Subcutaneous adipose tissue (tissue), 4 donors: ENCODE results near the gene DNASE2. TPM values are rescaled to one million over a fixed set of nuclear protein-coding genes. Genes with fewer than 3 reads are reported as not detected.

Source experiments
- total RNA-seq, 4 donors: library from RNA; depleted of rRNA; stranded (reverse); fragments of >200 nt; gene quantifications; one replicate each; pipeline ENCODE4 v1.1.0, GENCODE V29; 2016
- TF ChIP-seq, protein P1 (sequence below): fragments of 450-650 bp; IDR thresholded peaks from one replicate; pipeline ENCODE4 v1.5.1; 2016; ENCODE audit warnings: low read depth, mild to moderate bottlenecking, control low read depth, antibody characterized with exemption, moderate library complexity

DNASE2 gene
- total RNA-seq, 4 donors from 2014 or later = 24.9 to 74.8 (median 48.2) TPM

DNA sequence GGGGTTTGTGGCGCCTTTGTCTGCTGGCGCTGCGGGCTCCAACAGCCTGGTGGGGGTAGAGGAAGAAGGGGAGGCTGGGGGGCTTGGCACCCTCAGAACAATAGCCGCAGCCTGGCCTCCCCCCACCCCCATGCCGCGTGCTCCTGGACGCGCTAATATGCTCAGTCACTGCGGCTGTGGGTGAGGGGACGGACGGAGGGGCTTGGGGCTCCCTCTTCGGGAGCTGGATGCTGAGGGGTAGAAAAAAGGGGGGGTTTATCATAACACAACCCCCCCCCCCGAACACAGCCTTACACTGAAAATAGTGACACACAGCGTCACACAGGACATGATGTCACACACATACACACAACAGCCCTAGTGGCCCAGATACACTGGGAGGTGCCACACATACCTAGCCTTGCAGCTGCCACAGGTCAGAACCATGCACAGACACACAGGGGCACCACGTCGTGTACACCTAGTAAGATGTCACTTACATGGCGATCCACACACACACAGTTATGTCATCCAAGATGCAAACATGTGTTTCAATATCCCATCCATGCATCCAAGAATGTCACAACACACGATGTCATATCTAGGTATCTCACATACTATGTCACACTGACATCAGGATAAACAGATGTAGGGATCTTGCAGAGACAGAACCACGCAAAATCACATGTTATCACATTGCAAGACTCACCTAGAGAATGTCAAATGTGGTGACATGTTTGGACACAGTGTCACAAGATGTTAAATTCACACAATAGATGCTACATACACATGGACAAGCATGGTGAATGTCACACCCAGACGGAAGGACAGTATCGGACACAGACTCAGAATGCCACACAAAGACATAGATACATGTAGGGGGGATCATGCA is 42.1 kb downstream of the DNASE2 start:
- TF ChIP-seq, protein P1, sequence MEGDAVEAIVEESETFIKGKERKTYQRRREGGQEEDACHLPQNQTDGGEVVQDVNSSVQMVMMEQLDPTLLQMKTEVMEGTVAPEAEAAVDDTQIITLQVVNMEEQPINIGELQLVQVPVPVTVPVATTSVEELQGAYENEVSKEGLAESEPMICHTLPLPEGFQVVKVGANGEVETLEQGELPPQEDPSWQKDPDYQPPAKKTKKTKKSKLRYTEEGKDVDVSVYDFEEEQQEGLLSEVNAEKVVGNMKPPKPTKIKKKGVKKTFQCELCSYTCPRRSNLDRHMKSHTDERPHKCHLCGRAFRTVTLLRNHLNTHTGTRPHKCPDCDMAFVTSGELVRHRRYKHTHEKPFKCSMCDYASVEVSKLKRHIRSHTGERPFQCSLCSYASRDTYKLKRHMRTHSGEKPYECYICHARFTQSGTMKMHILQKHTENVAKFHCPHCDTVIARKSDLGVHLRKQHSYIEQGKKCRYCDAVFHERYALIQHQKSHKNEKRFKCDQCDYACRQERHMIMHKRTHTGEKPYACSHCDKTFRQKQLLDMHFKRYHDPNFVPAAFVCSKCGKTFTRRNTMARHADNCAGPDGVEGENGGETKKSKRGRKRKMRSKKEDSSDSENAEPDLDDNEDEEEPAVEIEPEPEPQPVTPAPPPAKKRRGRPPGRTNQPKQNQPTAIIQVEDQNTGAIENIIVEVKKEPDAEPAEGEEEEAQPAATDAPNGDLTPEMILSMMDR = no peak

DNA sequence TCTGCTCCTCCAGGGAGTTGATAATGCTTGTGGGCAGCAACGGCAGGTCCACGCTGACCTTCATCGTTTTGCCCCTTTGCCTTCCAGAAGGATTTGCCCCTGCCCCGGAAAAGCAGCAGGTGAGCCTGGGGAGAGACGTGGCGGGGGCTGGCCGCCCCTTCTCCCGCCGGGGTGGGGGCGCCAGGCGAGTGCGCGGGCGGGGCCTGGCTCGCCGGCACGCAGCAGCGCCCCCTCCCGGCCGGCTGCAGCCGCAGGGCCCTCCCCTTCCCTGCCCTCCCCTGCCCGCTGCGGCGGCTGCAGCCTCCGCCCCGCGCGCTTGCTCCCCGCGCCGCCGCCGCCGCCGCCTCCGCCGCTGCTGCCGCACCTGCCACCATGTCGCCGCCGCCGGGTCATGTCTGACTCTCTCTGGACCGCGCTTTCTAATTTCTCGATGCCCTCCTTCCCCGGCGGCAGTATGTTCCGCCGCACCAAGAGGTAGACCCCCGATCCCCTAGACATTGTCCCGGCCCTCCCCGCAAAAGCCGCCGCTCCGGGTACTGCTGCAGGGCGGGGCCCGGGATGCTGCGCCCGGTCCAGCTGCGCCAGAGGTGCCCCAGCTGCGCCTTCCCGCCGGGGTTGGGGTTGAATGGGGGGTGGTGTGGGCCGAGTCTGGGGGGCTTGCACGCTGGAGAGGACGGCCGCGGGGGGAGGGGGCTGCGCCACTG is 42.9 kb downstream of the DNASE2 start, which contains the start of gene MAST1:
MAST1 (plus strand) TSS at position 334 of the 704 bp plus-strand sequence; CDS start at position 392, 58 bp downstream.
- TF ChIP-seq, protein P1 = no peak

DNA sequence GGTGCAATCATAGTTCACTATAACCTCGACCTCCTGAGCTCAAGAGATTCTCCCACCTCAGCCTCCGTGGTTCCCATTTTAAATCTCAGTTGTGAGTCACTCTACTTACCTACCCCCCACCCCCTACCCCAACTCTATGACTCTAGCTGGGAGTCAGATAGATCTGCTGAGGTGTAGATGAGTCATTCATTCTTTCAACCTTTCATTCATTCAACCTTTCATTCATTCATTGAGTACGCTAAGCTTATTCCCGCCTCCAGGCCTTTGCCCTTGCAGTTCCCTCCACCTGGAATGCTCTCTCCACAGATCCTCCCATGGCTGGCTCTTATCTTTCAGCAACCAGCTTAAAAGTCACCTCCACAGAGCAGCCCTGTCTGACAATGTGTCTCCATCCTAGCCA is 44.0 kb downstream of the DNASE2 start:
- TF ChIP-seq, protein P1 = no peak

DNA sequence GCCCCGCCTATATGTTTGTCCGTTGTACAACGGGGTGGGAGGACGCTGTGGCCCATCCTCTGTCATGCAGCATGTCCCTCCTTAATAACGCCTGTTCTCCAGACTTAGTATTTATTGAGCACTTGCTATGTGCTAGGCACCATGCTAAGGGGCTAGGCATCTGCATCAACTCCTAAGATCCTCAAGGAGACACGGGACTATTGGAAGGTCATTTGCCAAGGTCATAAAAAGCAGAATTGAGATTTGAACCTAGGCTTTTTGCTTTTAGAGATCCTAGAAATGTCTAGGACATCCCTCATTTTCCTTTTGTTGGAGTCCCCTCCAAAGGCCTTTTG is 44.8 kb downstream of the DNASE2 start:
- TF ChIP-seq, protein P1 = no peak

DNA sequence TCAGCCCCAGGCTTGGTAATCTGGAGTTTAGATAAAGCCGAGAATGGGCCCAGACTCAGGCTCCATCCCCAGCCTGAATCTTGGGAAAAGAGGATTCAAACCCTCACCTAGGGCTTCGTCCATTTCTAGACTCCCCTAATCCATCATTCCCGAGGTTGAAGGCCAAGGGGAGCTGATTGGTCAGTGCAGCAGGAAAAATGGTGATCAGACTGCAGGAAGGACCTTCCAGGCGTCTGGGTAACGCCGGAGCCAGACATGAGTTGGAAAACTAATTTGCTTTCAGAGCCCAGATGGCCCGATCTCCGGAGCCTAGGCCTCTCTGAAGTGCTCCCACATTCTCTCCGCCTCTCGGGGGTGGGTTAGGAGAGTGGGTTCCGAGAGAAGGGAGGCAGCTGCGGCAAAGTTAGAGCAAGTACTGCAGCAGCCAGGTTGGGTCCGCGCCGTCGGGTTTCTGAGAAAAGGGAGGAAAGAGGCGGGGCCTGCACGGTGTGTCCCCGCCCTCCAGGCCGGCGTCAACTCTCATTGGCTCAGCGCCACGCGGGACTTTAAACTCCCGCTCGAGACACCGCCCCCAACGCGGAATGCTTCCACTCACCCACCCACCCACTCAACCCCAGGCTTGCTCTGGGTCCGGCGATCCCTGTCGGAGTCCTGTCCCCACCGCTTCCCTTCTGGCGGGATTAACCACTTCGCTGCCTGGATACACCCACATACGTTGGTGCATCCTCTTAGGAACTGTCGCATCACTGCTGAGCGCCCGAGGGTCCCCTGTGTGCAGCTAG is 46.1 kb downstream of the DNASE2 start:
- TF ChIP-seq, protein P1 = no peak

DNA sequence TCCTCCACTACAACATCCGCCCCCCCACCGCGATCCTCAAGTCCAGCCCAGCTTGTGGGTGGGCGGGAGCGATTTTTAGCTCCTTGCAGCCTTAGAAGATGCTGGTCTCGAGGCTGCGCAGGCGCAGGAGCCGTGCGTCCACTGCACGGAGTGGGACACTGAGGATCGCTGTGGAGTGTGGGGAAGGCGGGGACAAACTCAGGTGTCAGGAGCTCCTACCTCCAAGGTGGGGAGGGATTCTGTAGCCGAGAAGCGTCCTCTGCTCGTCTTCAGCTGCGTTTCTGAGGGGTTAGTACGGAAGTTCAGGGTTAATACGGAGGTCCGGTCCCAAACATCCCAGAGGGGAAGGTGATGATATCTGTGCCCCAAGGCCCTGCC is 46.7 kb downstream of the DNASE2 start, which contains the start of gene RTBDN:
RTBDN (minus strand) TSS at position 14 of the 378 bp plus-strand sequence. CDS start 4,600 bp downstream, outside the sequence.
- TF ChIP-seq, protein P1 = no peak
